IPS-18c (cell line): Measurements from ENCODE around the gene ZNF254.
A peak's percentile ranks its signal among the peaks of the same experiment; 100 is the strongest.
"Not testable (repeated sequence)": the region's sequence is repeated elsewhere in the genome, so short reads cannot be mapped to it uniquely, and the experiment has no call there.

Experiments used
- H3K4me3 ChIP-seq: 2 replicates; pipeline ENCODE4 v1.7.0; 2013; ENCODE audit warnings: low read depth, mild to moderate bottlenecking, low read length, moderate library complexity; ENCODE audit not compliant: insufficient read depth
- H3K9me3 ChIP-seq: one replicate; pipeline ENCODE4 v1.6.1; 2013; ENCODE audit warnings: mild to moderate bottlenecking, low read length, moderate library complexity; ENCODE audit not compliant: control insufficient read depth, insufficient read depth

Gene ZNF254

DNA sequence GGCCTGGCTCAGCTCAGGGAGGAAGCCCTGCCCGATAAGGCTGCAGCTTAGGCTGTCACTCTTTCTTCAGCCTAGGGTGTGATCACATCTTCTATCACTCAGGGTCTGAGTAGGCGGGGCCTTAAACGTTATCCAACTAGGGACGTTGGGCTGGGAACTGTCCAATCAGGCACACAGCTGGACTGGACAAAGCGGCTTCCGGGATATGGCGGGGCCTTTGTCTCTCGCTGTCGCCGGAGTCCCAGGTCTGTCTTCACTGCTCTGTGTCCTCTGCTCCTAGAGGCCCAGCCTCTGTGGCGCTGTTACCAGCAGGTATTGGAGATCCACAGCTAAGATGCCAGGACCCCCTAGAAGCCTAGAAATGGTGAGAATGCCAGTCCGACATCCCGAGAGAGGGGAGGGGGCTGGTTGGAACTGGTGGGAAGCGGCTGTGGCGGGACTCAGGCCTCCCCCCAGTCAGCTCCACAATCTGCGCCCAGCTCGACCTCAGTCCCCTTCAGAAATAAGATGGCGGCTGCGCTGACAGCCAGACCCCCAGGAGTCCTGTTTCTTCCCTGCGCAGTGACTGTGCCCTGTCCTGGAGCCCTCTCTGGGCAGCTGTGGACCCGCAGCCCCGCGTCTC lies at the start of gene ZNF254:
ZNF254 (plus strand) TSS at position 214 of the 622 bp plus-strand sequence; CDS start at position 335, 121 bp downstream.
- H3K4me3 ChIP-seq: peak within 1 kb of the TSS; percentile 73
- peaks cover 2% of the 10 kb centered on the region for H3K9me3 ChIP-seq

DNA sequence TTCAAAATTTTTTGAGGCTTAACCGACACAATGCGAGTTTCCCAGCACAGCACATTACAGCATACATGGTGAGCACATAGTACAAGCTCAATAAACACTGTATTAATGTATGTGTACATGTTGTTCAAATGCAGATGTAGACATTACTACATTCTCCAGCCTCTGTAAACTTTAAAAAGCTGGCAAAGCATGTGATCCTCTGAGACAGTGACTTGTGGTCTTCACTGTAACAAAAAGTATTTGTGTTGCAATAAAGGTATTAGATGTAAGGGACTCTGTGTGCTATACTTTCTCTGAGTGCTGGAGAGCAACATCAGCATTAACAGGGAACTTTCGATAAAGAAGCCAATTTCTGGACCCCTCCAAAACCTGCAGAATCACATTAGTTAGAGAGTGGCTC lies 46.4 kb upstream of the ZNF254 start:
- Histone ChIP-seq H3K4me3 (no peak overlapping the region), H3K9me3 (no peaks in the 10 kb centered on the region)

DNA sequence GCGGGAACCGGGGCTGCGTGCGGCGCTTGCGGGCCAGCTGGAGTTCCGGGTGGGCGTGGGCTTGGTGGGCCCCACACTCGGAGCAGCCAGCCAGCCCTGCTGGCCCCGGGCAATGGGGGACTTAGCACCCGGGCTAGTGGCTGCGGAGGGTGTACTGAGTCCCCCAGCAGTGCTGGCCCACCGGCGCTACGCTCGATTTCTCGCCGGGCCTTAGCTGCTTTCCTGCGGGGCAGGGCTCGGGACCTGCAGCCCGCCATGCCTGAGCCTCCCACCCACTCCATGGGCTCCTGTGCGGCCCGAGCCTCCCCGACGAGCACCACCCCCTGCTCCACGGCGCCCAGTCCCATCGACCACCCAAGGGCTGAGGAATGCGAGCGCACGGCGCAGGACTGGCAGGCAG lies 45.7 kb upstream of the ZNF254 start:
- H3K4me3 ChIP-seq: not testable (repeated sequence)

DNA sequence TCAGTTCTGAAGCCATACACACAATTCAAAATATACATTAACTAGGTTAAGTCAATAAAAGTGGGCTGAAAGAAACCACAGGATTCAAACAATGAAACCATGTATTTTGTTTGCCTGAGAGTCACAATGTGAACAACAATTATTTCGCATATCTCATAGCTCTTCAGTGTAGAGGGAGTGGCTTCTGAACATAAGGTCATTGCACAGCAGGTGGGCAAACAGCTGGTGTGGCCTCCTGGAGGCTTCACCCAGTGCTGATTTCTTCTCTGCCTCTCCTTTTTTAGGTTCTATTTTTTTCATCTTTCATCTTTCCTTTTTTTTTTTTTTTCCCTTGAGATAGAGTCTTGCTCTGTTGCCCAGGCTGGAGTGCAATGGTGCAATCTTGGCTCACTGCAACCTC lies 40.4 kb upstream of the ZNF254 start:
- H3K4me3 ChIP-seq: no peak overlapping the region
- peaks cover 2% of the 10 kb centered on the region for H3K9me3 ChIP-seq

More for the DNA sequence above, 45.7 kb upstream of the ZNF254 start:
- not testable (repeated sequence) for H3K9me3 ChIP-seq

DNA sequence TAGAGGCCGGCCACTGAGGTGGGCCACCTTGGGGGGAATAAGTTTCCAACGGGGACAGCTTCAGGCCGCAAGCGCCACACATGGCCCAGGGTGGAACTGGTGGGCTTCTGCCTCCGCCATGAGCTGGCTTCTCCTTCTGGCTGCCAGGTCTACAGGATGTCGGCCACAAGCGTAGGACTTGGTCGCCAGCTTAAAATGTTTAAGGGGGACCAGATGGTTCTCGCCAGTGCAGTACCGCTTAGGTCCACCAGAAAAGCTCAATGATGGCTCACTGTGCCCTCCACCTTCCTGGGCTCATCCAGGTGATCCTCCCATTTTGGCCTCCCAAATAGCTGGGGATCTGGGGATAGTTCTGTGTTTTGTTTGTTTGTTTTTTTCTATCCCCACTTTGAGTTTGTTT lies 38.7 kb upstream of the ZNF254 start:
- Histone ChIP-seq H3K9me3 (peaks cover 2% of the 10 kb centered on the region), H3K4me3 (no peak overlapping the region)

DNA sequence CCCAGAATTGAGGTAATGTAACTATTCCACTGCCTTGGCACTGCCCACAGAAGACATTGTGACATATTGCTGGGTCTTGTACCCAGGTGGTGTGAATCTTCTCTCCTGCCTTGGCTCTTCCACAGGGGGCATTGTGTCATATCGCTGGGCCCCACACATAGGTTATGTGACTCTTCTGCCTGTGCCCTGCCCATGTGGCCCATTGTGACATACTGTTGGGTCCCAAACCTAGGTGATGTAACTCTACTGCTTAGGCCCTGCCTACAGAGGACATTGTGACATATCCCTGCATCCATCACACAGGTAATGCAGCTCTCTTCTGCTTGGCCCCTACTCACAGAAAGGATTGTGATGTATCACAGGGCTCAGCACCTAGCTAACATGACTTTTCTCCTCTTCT lies 37.5 kb upstream of the ZNF254 start:
- Histone ChIP-seq H3K4me3 (no peak overlapping the region), H3K9me3 (peaks cover 2% of the 10 kb centered on the region)

DNA sequence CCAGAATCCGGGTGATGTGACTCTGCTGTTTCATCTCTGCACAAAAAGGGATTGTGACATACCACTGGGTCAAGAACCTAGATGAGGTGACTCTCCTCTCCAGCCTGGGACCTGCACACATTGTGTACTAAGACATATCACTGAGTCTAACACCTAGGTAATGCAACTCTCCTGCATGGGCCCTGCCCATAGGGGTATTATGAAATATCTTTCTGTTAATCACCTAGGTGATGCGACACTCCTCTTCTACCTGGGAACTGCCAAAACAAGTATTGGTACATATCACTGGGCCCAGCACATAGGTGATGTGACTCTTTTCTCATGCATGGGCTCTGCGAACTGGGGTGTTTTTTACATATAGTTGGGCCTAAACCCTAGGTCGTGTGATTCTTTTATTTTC lies 35.5 kb upstream of the ZNF254 start:
- Histone ChIP-seq H3K9me3 (peaks cover 2% of the 10 kb centered on the region), H3K4me3 (no peak overlapping the region)

DNA sequence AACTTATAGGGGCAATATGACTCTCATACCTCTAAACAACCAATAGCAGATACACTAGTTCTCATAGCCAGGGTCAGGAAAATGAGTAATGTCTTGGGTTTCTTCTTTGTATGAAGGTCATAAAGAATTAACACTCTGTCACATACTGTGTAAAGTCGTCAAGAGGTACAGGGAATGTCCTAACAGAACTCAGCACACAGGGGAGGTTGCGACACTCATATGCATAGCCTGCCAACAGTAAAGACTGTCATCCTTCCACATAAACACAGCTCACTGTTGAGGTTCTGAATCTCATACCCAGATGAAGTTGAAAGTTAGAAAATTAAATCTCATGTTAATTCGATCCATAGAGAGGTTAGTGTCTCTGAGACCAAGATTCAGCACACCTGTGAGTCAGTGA lies 34.2 kb upstream of the ZNF254 start:
- Histone ChIP-seq H3K4me3 (no peak overlapping the region), H3K9me3 (peaks cover 2% of the 10 kb centered on the region)

DNA sequence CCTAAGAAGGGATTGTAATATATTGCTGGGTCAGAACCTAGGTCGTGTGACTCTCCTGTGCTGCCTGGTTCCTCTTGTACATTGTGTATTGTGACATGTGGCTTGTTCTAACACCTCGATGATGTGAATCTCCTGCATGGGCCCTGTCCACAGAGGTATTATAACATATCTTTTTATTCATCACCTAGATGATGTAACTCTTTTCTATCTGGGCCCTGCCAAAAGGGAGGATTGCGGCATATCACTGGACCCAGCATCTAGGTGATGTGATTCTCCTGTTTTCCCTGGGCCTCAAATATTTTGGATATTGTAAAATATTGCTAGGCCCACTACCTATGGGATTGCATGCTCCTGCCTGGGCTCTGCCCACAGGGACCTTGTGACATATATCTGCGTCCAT lies 33.4 kb upstream of the ZNF254 start:
- no peaks in the 10 kb centered on the region for H3K9me3 ChIP-seq
- H3K4me3 ChIP-seq: no peak overlapping the region

DNA sequence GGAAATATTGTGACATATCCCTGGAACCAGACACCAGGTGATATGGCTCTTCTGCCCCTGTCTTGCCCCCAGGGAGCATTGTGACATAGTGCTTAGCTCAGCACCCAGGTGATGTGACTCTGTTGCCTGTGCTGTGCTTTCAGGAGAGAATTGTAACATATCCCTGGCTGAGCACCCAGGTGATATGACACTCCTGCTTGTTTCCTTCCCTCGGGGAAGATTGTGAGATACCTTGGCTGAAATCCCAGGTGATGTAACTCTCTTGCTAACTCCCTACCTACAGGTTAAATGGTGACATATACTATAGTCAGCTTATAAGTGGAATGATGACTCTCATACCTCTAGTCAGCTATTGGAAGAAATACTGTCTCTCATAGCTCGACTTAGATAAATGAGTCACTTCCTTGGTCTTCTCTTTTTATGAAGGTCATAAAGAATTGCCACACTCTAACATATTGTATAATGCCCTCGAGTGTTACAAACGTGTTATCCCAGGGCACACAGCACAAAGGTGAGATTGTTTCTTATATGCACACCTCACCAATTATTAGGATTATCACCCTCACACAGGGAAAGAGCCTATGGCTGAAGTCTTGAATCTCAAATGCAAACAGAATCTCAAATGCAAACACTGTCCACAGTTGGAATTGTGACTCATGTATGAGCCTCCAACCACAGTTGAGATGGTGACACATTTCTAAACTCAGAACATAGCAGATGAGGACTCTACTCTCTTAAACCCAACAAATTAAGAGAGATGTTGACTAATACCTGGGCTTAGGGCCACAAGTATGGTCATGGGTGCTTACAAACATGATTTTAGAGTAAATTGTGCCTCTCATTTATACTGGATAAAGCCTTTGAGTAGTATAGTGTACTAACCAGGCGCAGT lies 32.7 kb upstream of the ZNF254 start:
- H3K9me3 ChIP-seq: no peaks in the 10 kb centered on the region
- H3K4me3 ChIP-seq: no peak overlapping the region

DNA sequence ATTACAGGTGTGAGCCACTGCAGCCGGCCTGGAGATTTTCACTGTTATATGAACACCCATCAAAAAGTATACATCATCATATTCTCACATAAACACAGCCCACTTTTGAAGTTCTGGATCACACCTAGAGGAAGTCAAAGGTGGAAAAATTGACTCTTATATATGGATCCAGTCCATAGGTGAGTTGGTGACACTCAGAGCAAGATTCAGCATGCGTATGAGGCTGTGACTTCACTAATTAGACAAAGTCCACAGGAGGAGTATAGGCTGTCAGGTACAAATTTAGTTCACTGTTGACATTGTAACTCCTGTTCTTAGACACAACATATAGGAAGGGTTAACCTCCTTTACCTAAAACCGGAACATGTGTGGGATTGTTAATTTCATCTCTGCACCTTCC lies 31.4 kb upstream of the ZNF254 start:
- no peaks in the 10 kb centered on the region for H3K9me3 ChIP-seq
- no peak overlapping the region for H3K4me3 ChIP-seq

DNA sequence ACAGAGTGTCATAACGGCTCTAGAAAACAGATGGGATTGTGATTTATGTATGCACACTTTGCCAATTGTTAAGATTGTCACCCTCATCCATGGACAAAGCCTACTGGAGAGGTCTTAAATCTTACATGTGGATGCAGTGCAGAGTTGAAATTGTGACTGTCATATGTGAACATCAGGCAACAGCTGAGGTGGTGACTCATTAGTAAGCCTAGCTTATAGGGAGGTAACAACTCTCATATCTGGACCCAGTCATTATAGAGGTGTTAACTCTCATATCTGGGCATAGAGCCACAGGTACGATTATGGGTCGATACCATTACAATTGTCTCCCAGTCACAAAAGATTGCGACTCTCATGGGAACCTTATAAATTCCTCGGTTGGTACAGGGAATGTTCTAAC lies 29.8 kb upstream of the ZNF254 start:
- Histone ChIP-seq H3K4me3 (no peak overlapping the region), H3K9me3 (no peaks in the 10 kb centered on the region)

DNA sequence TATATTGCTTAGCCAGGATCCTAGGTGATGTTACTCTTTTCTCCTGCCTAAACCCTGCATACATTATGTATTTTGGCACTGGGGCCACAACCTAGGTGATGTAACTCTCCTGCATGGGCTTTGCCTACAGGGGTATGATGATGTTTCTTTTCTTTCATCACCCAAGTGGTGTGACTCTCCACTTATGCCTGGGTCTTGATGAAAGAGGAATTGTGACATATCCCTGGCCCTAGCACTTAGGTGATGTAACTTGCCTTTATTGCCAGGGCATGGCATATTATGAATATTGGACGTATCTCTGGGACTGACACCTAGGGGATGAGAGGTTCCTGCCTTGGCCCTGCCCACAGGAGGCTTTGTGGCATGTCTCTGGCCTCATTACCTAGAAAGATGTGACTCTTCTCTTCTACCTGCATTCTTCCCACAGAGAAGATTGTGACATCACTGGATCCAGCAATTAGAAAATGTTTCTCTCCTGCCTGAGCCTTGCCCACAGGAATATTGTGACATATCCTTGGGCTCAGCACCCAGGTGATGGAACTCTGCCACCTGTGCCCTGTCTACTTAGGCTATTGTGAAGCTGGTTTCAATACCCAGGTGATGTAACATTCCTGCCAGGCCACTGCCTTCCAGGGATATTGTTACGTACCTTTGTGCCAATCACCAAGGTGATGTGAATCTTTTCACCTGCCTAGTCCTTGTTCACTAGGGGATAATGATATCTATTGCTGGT lies 27.3 kb upstream of the ZNF254 start:
- Histone ChIP-seq H3K4me3 (no peak overlapping the region), H3K9me3 (no peaks in the 10 kb centered on the region)

DNA sequence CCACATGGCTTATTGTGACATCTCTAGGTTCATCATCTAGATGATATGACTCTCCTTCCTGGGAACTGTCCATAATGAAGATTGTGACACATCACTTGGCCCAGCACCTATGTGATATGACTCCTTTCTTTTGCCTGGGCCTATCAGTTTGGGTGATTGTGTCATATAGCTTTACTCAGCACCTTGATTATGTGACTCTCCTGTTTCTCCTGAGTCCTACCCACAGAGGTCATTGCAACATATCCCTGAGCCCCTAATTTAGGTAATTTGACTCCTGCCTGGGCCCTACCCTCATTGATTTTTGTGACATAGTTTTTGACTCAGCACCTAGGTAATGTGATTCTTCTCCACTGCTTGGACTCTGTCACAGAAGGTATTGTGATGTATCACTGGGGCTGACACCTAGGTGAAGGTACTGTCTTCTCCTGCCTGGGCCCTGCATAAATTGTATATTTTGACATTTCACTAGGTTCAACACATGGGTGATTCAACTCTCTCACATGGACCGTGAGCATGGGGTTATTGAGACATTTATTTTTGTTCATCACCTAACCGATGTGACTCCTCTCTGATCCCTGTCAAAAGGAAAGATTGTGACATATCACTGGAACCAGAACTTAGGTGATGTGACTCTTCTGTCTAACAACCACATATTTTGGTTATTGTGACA lies 26.2 kb upstream of the ZNF254 start:
- Histone ChIP-seq H3K9me3 (no peaks in the 10 kb centered on the region), H3K4me3 (no peak overlapping the region)

DNA sequence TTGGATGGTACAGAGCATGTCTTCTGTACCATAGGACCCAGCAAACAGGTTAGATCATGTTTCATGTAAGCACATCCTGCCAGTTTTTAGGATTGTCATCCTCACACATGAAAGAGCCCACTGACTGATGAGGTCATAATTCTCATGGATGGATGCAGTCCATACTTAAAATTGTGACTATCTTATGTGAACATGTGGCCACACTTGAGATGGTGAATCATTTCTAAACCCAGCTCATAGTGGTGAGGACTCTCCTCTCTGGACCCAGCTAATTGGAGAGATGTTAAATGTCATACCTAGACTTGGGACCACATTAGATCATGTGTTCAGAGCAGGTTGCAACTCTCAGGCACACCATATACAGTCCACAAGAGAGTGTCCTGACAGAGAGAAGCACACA lies 24.8 kb upstream of the ZNF254 start:
- Histone ChIP-seq H3K4me3 (no peak overlapping the region), H3K9me3 (no peaks in the 10 kb centered on the region)

DNA sequence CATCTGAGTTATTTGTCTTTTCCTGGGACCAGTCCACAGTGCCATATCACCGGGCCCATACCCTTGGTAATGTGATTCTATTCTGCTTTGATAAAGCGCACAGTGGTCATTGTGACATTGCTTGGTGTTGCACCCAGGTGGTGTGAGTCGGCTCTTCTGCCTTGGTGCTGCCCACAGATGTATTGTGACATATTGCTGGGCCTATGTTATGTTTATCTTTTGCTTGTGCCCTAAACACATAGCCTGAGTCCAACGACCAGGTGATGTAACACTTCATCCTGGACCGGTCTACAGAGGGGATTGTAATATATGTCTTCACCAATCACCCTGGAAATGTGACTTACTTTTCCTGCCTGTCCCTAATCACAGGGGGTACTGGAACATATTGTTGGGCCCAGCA lies 23.7 kb upstream of the ZNF254 start:
- Histone ChIP-seq H3K9me3 (no peaks in the 10 kb centered on the region), H3K4me3 (no peak overlapping the region)

DNA sequence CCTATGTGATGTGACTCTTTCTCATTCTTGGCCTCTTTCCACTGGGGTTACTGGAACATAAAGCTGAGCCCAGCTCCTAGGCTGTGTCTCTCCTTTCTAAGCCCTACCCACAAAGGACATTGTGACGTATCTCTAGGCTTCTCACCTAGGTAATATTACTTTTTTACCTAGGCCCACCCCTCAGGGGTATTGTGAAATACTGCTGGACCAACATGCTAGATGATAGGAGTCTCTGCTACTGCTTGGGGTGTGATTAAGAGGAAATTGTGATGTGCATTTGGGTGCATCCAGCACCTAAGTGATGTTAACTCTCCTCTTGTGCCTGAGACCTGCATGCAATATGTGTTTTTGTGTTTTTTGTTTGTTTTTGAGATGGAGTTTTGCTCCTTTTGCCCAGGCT lies 22.8 kb upstream of the ZNF254 start:
- no peaks in the 10 kb centered on the region for H3K9me3 ChIP-seq

More for the DNA sequence above, 22.8 kb upstream of the ZNF254 start:
- H3K4me3 ChIP-seq: no peak overlapping the region
